Glomerular visceral epithelial cell (primary cell): ENCODE data around the gene SIK3.

Experiments used
- DNase-seq: peaks from one replicate; pipeline ENCODE4 v3.0.0-alpha.2; 2016; ENCODE audit errors: extremely low spot score

SIK3 gene

DNA sequence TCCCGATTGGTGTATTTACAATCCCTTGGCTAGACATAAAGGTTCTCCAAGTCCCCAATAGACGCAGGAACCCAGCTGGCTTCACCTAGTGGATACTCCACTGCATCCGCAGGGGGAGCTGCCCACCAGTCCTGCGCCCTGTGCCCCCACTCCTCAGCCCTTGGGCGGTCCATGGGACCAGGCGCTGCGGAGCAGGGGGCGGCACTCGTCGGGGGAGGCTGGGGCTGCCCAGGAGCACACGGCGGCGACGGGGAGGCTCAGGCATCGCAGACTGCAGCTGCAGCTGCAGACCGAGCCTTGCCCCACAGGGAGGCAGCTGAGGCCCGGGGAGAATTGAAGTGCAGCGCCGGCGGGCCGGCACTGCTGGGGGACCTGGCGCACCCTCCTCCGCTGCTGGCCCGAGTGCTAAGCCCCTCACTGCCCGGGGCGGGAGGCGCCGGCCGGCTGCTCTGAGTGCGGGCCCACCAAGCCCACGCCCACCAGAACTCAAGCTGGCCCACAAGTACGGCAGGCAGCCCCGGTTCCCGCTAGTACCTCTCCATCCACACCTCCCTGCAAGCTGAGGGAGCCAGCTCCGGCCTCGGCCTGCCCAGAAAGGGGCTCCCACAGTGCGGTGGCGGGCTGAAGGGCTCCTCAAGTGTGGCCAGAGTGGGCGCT lies 12.2 kb upstream of the SIK3 start:
- no peak for DNase-seq

DNA sequence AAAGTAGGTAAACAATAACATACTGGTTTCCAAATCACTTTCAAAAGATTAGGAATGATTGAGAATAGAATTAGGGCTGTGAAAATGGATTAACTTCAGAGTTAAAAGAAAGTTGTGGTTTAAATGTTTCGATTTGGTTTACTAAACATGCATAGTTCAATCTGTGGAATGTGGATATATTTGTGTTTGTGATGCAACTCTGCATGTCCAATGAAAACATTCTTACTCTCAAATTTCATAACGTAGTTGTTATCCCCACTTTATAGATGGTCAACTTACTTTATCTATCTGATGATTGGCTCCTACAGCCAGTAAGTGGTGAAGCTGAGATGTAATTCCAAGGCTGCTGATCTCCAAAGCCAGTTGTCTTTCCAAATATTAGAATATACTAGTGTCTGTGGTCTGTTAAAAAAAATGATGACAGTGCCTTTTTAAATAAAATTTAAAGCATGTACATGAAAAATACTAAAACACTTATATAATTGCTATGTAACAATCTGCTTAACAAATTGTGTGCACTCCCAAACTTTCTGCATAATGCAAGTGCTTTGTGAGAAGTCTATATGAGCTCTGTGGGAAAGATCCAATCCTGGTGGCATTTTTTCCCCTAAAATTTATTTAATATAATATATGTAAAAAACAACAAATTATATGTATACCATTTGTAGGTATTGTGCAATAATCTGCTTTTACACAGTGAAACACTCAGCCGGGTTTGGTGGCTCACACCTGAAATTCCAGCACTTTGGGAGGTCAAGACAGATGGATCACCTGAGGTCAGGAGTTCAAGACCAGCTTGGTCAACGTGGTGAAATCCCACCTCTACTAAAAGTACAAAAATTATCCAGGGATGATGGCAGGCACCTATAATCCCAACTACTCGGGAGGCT lies 9.7 kb upstream of the SIK3 start:
- DNase-seq: no peak

DNA sequence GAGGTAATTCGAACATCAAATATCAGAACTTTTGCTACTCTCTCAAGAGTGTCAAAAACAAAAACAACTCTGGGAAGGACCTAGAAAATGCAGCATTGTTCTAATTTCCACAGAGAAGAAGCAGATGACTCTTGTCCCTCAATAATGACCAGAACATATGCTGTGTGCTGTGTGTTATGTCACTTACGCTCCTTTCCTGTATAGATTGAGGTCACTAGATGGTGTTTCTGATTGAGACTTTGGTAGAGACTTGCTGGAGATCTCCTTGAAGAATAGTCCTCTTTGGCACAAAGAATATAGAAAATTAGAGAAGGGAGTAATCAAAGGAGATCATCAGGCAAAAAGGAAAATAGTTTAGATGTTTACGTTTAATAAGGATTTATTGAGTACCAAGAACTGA lies 2.3 kb upstream of the SIK3 start:
- no peak for DNase-seq

DNA sequence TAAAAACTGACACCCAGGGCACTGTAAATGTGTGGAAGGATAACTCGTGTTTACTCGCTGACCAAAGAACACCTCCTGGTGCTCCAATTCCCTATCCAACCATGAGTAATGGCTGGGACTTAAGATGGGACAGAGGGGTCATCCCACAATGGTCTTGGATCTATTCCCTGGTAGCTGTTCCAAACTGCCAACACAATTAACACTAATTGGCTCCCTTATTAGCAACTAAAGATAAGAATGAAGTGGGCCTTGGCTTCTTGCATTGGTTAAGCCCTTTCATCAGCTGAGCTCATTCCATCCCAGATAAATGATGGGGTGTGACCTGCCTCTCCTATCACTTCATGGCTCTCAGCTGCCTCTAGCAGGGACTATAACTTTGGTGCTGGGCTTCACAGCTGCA lies 1.5 kb upstream of the SIK3 start:
- no peak for DNase-seq

DNA sequence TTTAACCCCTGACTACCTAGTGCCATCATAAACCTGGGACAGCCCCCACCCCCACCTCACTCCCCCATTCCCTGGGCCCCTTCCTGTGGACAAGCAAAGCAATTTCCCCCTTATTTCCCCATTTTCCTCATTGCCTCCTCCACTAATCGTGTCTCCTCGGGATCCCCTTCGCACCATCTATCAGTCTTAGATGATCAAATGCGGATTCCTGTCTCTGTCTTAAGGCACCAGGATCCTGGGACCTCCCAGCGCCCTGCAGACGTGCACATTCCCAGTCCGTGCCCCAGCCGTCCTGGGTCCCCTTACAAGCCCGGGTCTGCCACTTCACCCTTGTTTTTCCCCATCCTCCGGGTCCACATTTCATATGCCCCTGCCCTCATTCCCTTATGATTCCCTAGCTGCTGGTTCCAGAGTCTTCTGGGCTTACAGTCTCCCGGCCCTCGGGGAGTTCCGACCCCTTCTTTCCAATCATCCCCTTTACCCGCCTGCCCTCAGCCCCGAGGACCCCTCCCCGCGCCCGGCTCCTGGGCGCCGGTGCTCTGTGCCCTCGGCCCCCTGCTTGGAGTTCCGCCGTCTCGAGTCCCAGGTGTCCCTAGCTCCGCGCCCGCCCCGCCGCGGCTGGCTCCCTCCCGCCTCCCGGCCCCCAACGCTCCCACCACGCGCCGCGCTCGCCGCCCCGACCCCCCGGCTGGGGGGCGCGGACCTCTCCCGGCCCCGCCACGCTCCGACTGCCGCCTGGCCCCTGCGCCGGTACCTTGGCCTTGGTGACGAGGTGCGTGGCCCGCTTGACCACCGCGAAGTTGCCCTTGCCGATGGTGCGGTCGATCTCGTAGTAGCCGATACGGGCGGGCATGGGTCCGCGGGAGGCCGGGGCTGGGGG lies 599 bp downstream of the SIK3 start:
- DNase-seq: peak; percentile 37

DNA sequence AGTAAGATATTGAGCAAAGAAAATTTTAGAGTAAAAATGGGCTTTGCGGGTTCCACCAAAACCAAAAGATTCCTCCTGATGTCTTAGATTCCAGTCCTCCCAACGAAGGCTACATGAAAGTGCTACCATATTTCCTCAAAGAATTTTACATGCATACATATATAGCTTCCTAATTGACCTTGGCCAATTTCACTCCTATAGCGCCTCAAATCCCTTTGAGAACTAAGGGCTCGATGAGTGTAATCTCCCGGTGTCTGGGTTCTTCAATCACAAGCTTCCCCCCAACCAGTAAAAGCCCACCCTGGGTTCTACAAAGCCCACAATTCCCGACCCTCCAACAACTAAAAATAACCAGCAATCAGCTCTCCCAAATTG lies 1.2 kb downstream of the SIK3 start:
- DNase-seq: no peak

DNA sequence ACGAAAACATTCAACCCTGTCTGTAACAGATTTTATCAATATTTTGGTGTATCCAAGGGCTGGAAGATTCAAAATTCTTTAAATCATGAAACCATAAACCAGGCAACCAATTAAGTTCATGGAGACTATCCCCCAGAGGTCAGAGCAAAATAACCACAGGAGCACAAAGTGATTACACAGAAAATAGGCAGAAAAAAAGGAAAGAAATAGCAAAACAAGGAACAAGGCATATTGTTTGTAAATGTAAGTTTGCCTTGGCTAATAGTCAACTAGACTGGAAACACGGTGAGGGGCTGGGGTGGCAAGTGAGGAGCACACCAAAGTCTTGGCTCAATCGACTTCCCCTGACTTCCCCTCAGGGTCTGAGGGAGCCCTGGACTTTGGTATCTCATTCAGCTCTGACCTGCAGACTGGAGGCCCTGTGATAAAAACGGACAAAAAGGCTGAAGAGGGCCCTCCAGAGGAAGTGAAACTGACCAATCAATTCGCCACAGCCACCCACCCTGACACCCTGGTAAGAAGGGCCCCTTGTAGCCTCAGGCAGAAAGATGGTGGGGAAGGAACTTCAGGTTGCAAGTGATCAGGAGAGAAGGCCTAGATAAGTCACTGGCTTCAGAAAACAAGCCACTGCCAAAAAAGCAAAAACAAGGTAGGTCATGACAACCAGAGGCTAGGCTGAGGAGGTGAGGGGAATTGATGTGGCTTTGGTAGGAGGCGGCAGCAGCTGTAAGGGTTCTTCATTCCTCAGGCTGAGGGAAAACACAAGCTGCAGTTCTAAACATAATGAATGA lies 1.8 kb downstream of the SIK3 start:
- DNase-seq: peak; percentile 39

DNA sequence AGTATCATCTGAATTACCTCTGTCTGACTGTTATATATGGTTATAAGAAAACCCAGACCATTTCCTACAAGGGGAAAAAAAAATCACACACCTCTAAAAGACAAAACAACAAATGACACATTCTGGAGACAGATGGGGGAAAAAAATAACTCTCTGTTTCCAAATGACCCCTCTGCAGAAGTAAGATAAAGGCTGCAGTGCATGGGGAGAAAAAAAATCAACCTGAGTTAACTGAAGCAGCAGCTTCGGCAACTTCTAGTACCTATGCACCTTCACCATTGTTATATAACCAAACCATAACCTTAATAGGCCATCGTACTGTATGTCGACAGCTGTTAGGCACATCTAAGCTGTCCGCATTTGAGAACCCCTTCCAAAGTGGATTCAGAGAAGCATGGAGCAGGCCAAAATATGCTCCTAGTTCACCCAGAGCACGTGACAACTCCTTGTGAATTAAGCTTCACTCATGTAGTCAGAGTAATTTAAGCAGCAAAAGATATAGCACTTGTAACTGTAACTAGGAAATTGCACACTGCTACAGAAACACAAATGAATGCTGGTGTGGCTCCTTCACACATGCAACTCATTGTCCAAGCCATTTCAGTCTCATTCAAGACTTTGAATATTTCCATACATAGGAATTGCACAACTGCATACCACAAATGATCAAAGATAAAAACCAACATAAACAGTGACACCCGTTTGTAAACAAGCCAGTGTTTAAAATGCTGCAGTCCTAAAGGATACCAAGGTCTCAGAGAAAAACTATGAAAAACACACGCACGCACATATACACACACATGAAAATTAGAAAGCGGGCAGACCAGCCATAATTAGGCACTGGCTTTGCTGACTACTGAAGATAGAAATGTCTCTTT lies 2.7 kb downstream of the SIK3 start:
- DNase-seq: no peak

DNA sequence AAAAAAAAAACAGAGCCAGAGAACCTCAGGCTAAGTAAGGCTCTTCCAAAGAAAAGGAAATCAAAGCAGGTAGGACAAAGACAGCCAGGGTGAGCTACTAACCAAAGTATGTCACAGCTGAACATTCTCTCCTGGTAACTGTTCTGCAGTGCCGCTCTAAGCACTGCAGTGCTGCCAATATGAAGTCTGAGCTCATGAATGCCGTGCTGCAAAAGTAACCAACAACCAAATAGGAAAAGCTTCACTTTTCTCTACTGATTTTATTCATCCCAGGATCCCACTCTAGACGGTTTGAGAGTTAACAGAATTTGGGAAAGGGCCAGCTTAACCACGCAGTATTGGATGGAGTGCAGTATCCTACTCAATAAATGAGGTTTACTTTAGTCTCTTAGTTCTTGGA lies 3.5 kb downstream of the SIK3 start:
- peak; percentile 53 for DNase-seq

DNA sequence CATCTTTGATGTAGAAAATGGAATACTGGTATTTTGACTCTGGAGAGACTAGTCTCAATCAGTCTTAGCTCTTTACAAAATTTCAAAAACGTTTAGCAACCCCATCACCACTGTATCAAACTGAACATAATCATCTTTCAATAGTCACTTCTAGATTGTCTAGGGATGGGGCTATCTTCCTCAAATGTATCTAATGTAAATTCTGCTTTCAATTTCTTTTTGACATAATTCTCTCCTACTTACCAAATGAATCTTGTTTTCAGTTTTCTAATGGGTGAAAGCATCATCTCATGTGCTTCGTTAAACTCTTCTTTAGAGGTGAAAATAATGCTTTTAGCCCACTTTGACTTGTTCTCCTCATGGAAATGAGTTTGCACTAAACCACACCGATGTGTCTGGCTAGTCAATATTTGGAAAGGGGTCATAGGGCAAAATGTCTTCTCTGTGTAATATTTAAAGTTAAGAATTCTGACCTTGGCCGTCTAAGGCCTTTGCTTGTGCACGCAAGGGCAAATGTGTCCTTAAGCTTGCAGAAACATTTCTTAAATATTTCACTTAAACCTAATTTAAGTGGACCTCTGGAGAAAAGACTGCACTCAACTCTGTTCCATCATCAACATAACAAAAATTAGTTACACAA lies 5.2 kb downstream of the SIK3 start:
- no peak for DNase-seq

DNA sequence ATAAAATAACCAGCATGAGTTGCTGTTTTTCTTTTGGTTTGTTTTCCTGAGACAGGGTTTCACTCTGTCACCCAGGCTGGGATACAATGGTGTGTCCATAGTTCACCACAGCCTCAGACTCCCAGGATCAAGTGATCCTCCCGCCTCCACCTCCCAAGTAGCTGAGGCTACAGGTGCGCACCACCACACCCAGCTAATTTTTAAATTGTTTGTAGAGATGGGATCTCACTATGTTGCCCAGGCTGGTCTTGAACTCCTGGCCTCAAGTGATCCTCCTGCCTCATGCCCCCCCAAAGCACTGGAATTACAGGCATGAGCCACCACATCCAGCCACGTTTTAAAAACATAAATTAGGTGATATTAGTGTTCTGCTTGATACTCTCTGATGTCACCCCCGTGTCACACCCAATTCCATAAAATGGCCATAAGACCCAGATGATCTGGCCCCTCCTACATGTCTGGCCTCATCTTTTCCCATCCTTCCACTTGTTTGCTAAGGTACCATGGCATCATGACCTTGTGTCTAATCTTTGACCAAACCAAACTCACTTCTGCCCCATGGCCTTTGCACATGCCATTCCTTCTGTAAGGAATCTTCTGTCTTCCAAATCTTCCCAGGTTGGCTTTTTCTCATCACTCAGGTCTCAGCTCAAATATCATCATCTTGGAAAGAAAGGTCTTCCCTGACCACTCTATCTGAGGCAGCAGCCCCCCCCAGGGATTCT lies 6.3 kb downstream of the SIK3 start:
- DNase-seq: no peak

DNA sequence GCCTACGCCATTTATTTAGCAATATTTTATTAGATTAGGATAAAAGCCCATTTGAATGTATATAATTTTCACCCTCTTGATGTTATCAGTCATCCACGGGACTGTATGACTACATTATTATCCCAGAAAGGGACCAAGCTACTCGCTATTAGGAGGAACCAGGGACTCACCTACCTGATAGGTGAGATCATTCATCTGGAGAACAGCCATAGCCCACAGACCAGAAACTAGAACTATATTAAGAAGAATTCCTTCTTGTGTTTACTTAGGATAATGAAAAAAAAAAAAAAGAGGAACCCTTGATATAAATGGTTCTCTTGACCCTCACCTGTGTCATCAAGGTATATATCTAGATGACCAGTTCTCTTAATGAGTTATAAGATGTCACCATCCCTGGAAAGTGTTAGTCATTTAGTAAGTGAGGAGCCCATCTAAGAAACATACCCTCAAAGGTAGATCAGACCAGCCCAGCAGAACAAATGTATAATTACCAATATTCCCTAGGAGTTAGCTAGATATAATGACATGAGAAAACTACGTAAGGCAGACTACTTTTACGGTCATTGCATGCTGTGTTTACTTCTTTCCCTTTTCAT lies 8.0 kb downstream of the SIK3 start:
- DNase-seq: peak; percentile 61

DNA sequence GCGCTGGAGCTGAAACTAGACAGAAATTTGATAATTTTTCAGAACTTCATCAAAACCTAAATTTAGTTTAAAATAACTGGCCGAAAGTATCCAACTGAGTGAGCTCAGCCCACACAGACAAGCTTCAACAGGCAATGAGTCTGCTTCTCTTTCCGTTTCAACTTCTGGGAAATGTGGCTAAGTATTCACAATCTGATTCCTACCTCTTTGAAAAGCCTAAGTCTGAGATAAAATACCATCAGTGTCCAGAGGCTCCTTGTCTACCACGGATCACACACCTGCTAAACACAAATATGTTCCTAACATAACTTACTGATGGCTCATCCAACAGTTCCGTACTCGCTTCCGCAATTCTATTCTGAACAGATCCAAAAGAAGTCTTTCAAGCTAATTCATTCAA lies 8.5 kb downstream of the SIK3 start:
- DNase-seq: peak; percentile 71

DNA sequence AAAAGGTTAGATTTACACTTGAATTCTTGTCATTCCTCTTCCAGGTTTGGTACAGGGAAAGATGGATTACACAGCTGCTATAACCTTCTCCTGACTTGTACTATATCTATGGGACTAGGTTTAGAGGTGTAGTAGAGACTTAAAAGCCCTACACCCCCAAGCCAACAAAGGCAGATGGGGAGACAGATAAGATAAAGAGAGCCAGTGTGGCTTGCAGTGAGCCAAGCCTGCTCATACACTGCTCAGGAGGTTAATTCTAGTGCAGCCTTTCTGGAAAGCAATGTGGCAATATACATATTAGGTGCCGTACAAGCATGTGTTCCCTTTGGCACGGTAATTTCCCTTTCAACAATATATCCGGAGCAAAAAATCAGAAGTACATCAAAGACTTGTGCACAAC lies 10.8 kb downstream of the SIK3 start:
- no peak for DNase-seq

DNA sequence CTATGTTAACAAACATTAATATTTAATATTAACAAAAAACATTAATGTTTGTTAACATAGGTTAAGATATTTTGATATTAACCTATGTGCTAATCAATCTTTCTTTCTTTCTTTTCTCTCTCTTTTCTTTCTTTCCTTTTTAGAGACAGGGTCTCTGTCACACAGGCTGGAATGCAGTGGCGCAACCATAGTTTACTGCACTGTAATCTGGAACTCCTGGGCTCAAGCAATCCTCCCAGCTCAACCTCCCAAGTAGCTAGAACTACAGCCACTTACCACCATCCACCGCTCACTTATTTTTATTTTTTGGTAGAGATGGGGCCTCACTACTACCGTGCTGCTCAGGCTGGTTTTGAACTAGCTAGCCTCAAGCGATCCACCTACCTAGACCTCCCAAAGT lies 13.2 kb downstream of the SIK3 start:
- no peak for DNase-seq

DNA sequence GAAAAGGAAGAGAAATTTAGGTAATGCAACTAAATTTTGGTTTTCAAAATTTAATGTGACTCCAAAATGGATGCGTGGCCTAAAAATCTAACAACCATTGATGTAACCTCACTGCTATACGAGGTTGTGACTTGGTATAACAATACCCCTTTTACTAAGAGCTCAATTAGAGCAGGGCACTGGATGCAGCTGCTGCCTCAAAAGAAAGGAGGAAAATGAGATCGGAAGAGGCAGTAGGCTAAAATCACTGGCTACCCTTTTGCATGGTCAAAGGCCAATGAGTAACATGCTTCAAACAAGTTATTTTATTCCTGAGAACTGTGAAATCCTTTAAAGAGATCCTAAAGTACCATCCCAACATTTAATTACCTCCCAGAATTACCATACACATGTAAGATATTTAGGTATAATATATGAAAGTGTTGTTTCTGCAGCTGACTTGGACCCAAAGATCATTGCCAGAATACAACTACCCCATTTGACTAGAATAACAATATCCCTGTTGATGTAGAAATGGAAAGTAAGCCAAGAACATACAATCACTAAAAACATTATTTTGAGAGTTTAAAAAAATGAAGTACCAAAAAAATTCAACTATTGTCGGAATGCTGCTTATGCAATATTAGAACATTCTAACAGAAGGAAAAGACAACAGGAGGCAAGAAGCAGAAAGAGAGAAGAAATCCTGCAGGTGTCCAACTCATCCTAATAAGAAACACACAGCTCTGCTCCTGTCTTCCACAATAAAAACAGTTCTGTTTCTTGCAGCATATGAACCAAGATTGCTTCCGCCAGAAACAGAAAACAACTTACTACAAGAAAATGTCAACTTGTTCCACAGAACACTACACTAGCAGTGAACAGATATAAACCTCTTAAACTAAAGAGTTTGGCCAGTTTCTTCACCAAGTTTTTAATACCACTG lies 15.0 kb downstream of the SIK3 start:
- DNase-seq: no peak

DNA sequence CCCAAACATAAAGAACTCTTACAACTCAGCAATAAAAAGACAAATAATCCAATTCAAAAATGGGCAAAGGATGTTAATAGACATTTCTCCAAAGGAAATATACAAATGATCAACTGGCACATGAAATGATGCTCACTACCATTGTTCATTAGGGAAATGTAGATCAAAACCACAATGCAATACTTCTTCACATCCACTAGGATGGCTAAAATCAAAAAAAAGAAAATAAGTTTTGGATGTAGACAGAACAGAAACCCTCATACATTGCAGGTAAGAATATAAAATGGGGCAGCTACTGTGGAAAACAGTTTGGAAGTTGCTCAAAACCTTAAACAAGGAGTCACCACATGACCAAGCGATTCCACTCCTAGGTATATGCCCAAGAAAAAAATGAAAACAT lies 16.3 kb downstream of the SIK3 start:
- no peak for DNase-seq

DNA sequence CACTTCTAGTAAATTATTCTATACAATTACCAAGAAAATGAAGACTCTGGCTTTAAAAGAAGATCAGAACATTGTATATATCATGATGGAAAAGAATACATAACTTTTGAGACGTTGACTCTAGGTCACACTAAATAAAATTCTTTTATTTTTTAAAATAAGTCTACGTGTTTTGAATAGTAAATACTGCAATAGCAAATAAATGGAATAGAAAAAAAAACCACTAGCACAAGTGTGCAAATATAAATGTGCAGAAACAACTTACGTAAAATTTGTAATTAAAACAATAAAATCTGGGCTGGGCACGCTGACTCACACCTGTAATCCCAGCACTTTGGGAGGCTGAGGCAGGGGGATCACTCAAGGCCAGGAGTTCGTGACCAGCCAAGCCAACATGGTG lies 17.9 kb downstream of the SIK3 start:
- no peak for DNase-seq
